Measurements from ENCODE around the gene DSCAM. TPM values are rescaled to one million over a fixed set of nuclear protein-coding genes. Genes with fewer than 3 reads are reported as not detected.

The DSCAM gene
- total RNA-seq, 1 experiment from 2014 or later = 0.33 TPM

DNA sequence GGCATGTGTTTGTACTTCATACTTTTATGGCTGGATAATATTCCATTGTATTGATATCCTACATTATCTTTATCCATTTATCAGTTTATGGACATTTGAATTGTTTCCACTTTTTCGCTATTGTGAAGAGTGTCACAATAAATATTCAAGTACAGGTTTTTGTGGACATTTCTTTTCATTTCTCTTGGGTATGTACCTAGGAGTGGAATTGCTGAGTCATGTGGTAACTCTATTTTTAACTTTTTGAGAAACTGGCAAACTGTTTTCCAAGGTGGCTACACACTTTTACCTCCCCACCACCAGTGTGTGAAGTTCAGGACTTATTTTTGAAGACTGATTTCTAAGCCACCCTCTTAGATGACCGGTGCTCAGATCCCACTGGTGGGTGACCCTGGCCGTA, 39.0 kb upstream of the DSCAM start:
- H3K9me3 Mint-ChIP-seq (ENCODE audit: unreplicated experiment) = no peaks in the 10 kb centered on the region
- H3K27ac Mint-ChIP-seq (ENCODE audit: low read depth, unreplicated experiment) = no peak overlapping the region
- ChIA-PET POLR2A (no interaction called here), CTCF (no interaction called here)
- H3K36me3 Mint-ChIP-seq (ENCODE audit: insufficient read depth, unreplicated experiment) = no peaks in the 10 kb centered on the region
- BruUV-seq (replicated peaks) = no TSS peak
- intact Hi-C loops (cut with micrococcal nuclease) = no loop called here
- no peaks in the 10 kb centered on the region for H3K27me3 Mint-ChIP-seq (ENCODE audit: insufficient read depth, unreplicated experiment)
- TF ChIP-seq, protein P1, sequence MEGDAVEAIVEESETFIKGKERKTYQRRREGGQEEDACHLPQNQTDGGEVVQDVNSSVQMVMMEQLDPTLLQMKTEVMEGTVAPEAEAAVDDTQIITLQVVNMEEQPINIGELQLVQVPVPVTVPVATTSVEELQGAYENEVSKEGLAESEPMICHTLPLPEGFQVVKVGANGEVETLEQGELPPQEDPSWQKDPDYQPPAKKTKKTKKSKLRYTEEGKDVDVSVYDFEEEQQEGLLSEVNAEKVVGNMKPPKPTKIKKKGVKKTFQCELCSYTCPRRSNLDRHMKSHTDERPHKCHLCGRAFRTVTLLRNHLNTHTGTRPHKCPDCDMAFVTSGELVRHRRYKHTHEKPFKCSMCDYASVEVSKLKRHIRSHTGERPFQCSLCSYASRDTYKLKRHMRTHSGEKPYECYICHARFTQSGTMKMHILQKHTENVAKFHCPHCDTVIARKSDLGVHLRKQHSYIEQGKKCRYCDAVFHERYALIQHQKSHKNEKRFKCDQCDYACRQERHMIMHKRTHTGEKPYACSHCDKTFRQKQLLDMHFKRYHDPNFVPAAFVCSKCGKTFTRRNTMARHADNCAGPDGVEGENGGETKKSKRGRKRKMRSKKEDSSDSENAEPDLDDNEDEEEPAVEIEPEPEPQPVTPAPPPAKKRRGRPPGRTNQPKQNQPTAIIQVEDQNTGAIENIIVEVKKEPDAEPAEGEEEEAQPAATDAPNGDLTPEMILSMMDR (IDR thresholded peaks at IDR 0.05; ENCODE audit: unreplicated experiment) = no peak
- DNase-seq (ENCODE audit: unreplicated experiment) = no peak
- peaks cover 5% of the 10 kb centered on the region for H3K4me1 Mint-ChIP-seq (ENCODE audit: insufficient read depth, unreplicated experiment)
- H3K4me3 Mint-ChIP-seq (ENCODE audit: unreplicated experiment) = no peak overlapping the region

DNA sequence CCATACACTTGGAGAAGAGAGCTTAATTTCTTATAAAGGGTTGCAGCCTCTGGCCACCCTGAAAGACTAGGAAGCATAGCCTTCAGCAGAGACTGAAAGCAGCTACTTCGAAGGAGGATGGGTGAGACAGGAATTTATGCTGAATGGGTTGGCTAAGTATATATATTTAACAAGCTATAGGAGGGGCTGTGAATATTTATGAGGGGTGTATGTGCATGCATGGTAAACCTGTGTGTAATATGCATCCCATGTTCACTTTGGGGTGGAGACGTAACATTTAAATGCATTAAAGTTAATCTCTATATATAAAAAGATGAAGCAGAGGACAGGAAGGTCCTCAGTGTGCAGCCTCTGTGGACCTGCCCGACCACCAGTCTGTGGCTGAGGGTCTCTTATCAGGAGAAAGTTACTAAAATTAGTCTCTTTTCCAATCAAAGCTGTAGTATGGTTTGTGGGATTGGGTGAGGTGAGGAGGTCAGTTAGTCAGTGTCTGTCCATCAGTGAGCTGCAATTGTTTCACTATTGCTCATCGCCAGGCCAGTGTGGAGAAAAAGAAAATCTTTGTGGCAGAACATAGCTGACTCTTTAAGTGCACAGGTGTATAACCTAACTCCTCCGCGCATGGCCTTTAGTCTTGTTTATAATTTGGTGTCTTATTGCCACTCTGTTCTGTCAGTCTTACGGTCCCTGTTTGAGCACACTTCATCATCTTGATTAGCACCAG, 35.4 kb upstream of the DSCAM start:
- peaks cover 5% of the 10 kb centered on the region for H3K4me1 Mint-ChIP-seq (ENCODE audit: insufficient read depth, unreplicated experiment)

DNA sequence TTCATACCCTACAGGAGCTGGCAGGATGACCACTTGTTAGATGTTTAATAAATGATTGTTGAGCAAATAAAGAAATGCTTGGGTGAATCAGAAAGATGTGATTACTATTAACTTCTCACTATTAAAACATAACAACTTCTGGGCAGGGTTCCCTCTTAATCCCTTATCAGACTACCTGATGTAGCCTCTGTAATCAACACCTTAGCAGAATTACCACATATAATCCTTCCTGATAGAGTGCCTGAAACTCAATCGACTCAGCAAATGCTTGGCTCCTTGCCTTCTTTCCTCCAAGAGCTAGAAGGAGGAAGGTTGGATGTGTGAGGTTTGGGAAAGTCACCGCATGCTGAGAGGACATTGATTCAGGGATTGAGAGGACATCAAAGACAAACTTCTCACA, 34.8 kb upstream of the DSCAM start:
- BruUV-seq (replicated peaks) = no TSS peak
- POLR2A ChIA-PET = no interaction called here
- CTCF ChIA-PET = interaction anchor here (0.5 to 0.6 kb wide), 3 partner anchors 66 to 686 kb away, joined by 3 to 4 read pairs (median 3); no protein-coding TSS in a partner anchor
- DNase-seq (ENCODE audit: unreplicated experiment) = no peak
- Mint-ChIP-seq H3K9me3 (ENCODE audit: unreplicated experiment) (peaks cover 8% of the 10 kb centered on the region), H3K4me1 (ENCODE audit: insufficient read depth, unreplicated experiment) (no peaks in the 10 kb centered on the region), H3K27ac (ENCODE audit: low read depth, unreplicated experiment) (no peak overlapping the region), H3K27me3 (ENCODE audit: insufficient read depth, unreplicated experiment) (no peaks in the 10 kb centered on the region), H3K36me3 (ENCODE audit: insufficient read depth, unreplicated experiment) (no peaks in the 10 kb centered on the region), H3K4me3 (ENCODE audit: unreplicated experiment) (no peak overlapping the region)
- TF ChIP-seq, protein P1 (IDR thresholded peaks at IDR 0.05; ENCODE audit: unreplicated experiment) = no peak
- intact Hi-C loops (cut with micrococcal nuclease) = no loop called here

More for the DNA sequence above, 35.4 kb upstream of the DSCAM start:
- CTCF ChIA-PET = interaction anchor here (0.6 kb wide), 2 partner anchors 151 to 687 kb away, joined by 3 to 4 read pairs; no protein-coding TSS in a partner anchor
- TF ChIP-seq, protein P1 (IDR thresholded peaks at IDR 0.05; ENCODE audit: unreplicated experiment) = no peak
- DNase-seq (ENCODE audit: unreplicated experiment) = no peak
- H3K9me3 Mint-ChIP-seq (ENCODE audit: unreplicated experiment) = peaks cover 4% of the 10 kb centered on the region
- H3K27me3 Mint-ChIP-seq (ENCODE audit: insufficient read depth, unreplicated experiment) = no peaks in the 10 kb centered on the region
- POLR2A ChIA-PET = interaction anchor here (0.7 kb wide), 1 partner anchor 679 kb away, joined by 3 read pairs; no protein-coding TSS in a partner anchor
- no peak overlapping the region for H3K27ac Mint-ChIP-seq (ENCODE audit: low read depth, unreplicated experiment)
- intact Hi-C loops (cut with micrococcal nuclease) = no loop called here
- BruUV-seq (replicated peaks) = no TSS peak
- no peaks in the 10 kb centered on the region for H3K36me3 Mint-ChIP-seq (ENCODE audit: insufficient read depth, unreplicated experiment)
- no peak overlapping the region for H3K4me3 Mint-ChIP-seq (ENCODE audit: unreplicated experiment)

DNA sequence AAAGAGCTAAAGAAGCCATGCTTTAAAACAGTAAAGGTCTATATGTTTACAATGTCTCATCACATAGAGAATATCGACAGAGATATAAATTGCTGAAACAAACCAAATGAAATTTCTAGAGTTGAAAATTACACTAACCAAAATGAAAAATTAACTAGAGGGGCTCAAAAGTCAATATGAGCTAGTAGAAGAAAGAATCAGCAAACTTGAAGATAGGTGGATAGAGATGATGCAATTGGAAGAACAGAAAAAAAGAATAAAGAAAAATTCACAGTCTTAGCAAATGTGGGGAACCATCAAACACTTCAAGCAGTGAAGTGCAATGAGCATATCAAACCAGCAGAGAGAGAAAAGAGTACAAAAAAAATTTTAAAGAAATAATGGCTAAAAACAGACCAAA, 24.1 kb upstream of the DSCAM start:
- no peaks in the 10 kb centered on the region for H3K4me1 Mint-ChIP-seq (ENCODE audit: insufficient read depth, unreplicated experiment)
- intact Hi-C loops (cut with micrococcal nuclease) = no loop called here

More for the DNA sequence above, 24.1 kb upstream of the DSCAM start:
- TF ChIP-seq, protein P1 (IDR thresholded peaks at IDR 0.05; ENCODE audit: unreplicated experiment) = no peak
- no peaks in the 10 kb centered on the region for H3K27me3 Mint-ChIP-seq (ENCODE audit: insufficient read depth, unreplicated experiment)
- H3K27ac Mint-ChIP-seq (ENCODE audit: low read depth, unreplicated experiment) = no peak overlapping the region
- peaks cover 29% of the 10 kb centered on the region for H3K9me3 Mint-ChIP-seq (ENCODE audit: unreplicated experiment)
- no peak overlapping the region for H3K4me3 Mint-ChIP-seq (ENCODE audit: unreplicated experiment)
- BruUV-seq (replicated peaks) = no TSS peak
- no peaks in the 10 kb centered on the region for H3K36me3 Mint-ChIP-seq (ENCODE audit: insufficient read depth, unreplicated experiment)
- POLR2A ChIA-PET = no interaction called here
- no peak for DNase-seq (ENCODE audit: unreplicated experiment)
- CTCF ChIA-PET = interaction anchor here (0.7 kb wide), 1 partner anchor 77 kb away, joined by 4 read pairs; no protein-coding TSS in a partner anchor

Measured in MCF 10A (cell line).